Stimulated activated CD4-positive, alpha-beta T cell treated with anti-CD3 and anti-CD28 coated beads, Interleukin-2, amount 100 ng/mL, for 4 hours (primary cell): Measurements from ENCODE around the gene ALDH5A1.
"Not testable (repeated sequence)": the region's sequence is repeated elsewhere in the genome, so short reads cannot be mapped to it uniquely, and the experiment has no call there.

Experiments used
- DNase-seq: peaks from one replicate; pipeline ENCODE4 v3.0.0-alpha.2; 2020; ENCODE audit warnings: low read depth

Gene ALDH5A1

DNA sequence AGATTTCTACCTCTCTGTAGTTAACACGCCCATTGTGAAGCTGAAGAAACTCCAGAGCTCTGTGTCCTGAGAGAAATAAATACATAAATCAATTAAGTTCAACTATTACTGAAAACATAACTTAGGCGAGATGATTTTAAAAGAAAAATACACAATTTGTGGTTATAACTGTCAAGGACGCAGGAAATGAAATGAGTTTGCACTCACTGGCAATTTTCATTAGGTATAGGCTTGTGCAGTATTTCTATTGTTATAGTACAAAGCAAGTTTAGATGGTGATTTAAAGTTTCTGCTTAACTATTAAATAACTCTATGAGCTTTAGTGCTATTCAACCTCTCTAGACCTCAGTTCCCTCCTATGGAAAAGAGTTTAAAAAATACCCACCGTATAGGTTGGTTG lies 8.7 kb upstream of the ALDH5A1 start:
- DNase-seq, result no peak

DNA sequence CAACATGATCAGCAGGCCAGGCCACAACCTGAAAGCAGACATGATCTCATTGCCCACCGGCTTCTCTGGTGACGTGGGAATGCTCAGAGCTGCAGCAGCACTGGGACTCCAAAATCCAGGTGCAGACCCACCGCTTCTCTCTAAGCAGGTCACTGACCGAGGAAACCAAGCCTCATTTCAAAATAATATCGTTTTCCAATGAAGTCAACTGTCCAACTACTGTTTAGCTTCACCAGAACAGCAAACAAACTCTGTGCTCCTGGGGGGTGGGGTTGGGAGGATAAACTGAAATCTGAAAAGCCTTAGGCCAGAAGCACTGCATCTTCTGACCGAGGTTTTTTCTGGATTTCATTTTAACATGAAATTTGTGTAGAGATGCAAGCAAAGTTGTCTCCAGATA lies 5.3 kb upstream of the ALDH5A1 start, which contains the start of gene GPLD1:
GPLD1 (minus strand) TSS at position 109 of the 400 bp plus-strand sequence; CDS start at position 42, 67 bp downstream.
- no peak for DNase-seq

- DNase-seq, result no peak
Observed at GRCh38 chr6:24489881-24490280, 4.9 kb upstream of the ALDH5A1 start.

DNA sequence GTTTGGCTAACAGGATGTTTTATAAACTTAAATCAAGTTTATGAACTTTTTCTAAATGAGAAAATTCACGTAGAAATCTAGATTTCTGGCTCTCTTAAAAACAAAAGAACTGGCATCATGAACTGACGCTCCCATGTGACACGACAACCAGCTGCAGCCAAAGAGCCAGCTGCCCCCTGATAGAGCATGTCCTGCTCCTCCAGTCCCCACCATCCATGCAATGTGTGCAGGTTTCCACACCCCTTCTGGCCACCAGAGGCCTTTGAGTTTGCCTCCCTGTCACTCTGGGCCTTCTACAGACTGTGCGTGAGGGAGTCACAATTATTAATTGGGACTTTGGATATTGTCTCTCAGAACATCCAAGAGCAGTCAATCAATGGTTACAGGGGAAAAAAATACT lies 3.8 kb upstream of the ALDH5A1 start:
- no peak for DNase-seq

- no peak for DNase-seq
Observed at GRCh38 chr6:24492475-24492874, 2.3 kb upstream of the ALDH5A1 start.

DNA sequence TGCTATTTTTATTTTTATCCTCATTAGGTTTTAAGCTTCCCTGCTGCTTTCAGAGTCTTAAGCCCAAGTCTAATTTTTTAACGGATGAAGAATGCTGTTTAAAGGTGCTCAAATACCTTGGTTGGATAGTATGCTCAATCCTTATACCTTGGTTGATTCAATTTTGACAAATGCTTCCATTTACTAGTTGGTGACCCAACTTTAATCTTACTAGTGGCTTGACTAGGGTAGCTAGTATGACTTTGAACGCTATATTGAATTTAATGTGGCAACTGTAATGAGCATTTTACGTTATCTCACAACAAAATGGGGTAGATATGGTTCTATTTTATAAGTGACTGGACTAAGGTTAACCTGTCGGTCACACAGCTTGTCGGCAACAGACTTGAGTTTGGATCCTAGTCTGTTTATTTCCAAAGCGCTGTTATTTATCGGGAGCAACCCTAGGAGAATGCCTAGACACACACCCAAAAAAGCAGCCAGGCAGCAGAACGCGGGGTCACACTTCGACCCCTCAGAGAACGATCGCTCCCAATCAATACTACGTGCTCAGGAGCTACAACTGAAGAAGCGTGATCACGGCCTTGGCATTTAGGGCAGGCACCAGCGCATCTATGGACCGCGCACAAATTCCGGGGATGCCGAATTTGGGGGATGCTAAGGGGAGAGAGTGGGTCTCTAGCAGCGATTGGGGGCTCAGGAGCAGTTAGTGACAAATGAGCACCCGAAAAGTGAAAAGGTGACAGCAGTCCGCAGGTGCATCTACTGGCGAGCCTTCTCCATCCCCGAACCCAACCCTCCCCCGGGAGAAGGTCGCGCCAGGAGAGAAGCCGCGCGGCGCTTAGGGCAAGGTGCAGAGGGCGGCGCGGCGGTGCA lies 586 bp upstream of the ALDH5A1 start:
- no peak for DNase-seq

- DNase-seq, result no peak
Observed at GRCh38 chr6:24497254-24497970, 2.6 kb downstream of the ALDH5A1 start.

DNA sequence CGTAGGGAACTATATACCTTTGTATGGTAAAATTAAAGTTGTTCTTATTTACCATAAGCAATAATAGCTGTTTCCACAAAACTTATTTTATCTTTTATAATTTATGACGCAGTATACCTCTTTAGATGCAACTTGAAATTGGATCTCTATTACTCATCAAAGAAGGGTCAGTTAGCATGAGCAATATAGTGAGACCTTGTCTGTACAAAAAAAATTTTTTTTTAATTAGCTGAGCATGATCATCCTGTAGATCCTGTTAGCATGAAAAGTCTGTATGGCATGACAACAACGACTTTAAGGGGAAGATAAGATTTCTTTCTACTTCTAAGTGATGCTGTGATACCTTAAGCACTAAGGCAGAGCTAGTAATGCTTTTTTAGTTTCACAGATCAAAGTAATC lies 5.9 kb downstream of the ALDH5A1 start:
- no peak for DNase-seq

GRCh38 chr6:24501374-24501773 lies 6.6 kb downstream of the ALDH5A1 start:
- DNase-seq, result no peak

- no peak for DNase-seq
Observed at GRCh38 chr6:24501914-24502313, 7.1 kb downstream of the ALDH5A1 start.

DNA sequence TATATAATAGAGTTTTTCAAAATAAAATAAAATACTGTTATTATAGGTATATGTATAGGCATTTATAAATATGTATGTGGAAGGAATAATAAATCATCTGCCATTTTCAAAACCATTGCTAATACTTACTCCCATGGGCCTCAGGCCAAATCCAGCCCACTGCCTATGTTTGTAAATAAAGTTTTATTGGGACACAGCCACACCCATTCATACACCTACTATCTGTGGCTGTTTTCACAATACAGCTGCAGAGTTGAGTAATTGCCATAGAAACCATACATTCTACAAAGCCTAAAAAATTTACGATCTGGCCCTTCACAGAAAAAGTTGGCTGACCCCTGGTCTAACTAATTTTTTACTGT lies 9.5 kb downstream of the ALDH5A1 start:
- DNase-seq, result no peak

- no peak for DNase-seq
Observed at GRCh38 chr6:24504649-24505586, 10.1 kb downstream of the ALDH5A1 start.

DNA sequence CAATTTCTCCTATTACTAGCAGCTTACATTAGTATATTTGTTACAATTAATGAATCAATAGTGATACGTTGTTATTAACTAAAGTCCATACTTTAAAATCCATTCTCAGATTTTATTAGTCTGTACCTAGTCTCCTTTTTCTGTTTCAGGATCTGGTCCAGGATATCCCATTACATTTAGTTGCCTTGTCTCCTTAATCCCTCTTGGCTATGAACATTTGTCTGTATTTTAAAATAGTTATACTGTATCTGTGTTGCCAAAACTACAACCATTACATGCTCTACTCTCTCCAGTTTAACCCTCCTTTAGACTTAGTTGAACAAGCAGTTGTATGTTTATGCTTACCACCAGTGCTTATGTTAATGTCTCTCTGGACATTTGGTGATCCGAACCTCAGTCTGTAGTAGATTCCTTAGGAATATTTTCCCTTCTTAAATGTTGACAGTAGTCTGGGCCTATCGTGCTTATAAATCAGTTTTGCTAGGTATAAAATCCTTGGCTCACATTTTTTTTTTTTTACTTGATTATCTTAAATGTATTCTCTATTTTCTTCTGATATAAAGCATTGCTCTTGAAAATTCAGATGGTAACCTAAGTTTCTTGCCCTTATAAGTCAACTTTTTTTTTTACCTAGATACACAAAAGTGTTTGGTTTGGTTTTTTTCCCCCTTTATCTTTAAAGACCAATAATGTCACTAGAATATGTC lies 12.2 kb downstream of the ALDH5A1 start:
- DNase-seq, result no peak

GRCh38 chr6:24511976-24512375 lies 17.2 kb downstream of the ALDH5A1 start:
- not testable (repeated sequence) for DNase-seq

DNA sequence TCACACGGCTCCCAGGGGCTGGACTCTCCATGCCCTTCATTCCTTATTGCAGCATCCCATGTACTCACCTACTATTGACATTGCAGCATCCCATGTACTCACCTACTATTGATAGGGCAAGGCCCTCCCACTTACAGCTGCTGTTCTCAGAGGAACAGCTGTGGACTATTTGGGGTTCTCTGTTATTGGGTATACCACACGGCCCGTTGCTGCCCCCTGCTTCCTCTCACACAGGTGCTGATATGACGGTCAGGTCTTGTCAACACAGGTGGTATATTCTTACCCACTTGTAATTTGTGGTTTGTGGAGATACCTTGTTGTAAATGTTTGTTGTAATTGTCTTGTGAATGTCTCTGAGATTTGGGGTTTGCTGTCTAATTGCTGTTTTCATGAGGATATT lies 18.8 kb downstream of the ALDH5A1 start:
- DNase-seq, result no peak

GRCh38 chr6:24517659-24518543 lies 23.1 kb downstream of the ALDH5A1 start:
- DNase-seq, result no peak

DNA sequence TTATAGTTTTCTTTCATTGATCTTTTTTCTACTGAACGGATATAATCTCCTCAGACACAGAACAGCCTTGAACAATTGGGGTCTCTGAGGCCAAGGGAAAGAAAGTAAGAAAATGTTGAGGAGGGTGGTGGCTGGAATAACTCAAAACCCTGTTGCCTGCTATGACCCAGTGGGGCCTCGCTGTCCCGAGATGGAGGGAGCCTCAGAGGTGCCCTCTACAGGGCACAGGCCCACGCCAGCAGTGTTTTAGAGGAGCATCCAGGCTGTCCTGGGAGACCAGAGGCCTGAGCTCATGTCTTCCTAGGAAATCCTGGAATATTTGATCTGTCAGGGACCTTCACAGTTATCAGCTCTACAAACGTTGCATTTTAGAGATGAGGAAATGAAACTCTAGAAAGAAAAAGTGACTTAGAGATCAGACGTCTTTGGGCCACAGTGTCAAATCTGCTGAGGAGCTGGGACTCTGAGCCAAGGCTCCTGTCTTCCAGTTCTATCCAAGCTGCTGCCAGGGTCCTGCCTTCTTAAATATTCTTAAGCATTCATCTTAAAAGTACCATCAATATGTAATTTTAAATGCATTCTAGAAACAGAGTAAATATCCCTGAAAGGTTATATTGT lies 26.3 kb downstream of the ALDH5A1 start:
- peak; percentile 17 for DNase-seq

DNA sequence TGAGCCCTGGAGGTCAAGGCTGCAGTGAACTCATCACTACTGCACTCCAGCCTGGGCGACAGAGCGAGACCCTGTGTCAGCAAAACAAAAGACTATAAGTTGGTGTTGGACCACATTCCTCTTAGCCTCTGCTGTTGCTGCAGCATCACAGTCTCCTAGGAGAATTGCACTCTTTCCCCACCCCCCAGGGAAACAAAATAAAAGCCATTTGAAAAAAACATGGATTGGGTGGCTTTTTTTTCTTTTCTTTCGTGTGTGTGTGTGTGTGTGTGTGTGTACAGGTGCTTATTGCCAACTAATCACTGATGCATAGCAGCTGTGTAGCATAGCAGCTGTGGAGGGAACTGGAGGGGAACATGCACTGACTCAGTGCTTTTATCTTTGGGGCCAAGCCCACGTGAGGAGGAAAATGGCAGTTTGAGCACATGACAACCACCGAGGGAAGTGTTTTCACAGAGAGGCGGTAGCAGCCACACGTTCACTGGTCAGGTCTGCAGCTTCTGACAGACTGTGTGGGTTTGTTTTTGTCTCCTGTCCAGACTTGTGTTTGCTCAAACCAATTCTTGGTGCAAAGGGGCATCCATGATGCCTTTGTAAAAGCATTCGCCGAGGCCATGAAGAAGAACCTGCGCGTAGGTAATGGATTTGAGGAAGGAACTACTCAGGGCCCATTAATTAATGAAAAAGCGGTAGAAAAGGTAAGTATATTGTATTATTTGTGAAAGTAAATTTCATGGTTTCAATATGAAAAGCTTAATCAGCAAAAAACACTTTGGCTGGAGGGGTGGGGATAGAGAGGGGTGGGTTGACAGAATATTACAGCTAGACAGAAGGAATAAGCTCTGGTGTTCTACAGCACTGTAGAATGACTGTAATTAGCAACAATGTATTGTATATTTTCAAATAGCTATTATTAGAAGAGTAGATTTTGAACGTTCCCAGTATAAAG lies 27.7 kb downstream of the ALDH5A1 start:
- no peak for DNase-seq

GRCh38 chr6:24524329-24524728 lies 29.6 kb downstream of the ALDH5A1 start:
- DNase-seq, result no peak
